Measurements from ENCODE around the gene PZP.

The PZP gene

DNA sequence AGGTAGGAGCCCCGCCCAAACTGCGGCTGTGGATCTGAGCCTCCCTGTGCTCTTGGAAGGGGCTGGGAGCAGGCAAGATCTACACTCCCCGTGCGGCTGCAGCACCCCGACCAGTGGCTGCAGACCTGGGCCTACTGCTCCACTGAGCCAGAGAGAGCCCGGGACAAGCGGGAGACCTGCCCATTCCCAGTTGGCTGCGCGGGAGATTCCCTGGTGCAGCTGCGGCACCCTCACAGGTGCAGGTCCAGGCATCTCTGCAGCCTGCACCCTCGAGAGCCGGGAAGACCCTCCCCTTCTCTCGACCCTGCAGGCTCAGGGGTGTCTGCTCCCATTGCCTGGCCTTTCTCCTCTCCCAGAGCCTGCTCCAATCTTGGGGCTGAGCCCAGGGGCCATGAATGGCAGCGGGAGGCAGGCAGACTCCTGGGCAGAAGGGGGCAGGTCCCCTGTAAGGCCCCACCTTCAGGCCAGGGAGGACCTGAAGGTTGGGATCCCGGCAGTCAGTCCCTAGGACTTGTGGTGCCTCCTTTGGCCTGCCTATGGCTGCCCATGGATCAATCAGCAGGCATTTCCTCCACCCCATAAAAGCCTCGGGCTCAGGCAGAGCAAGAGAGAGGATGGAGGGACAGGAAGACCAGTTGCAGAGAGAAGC lies 83.7 kb downstream of the PZP start:
- no peak for DNase-seq (ENCODE audit: low read depth)

- DNase-seq (ENCODE audit: low read depth), result no peak
These were observed 84.3 kb downstream of the PZP start for GRCh38 chr12:9123781-9124382.

GRCh38 chr12:9122091-9122609 lies 86.0 kb downstream of the PZP start:
- DNase-seq (ENCODE audit: low read depth), result no peak

DNA sequence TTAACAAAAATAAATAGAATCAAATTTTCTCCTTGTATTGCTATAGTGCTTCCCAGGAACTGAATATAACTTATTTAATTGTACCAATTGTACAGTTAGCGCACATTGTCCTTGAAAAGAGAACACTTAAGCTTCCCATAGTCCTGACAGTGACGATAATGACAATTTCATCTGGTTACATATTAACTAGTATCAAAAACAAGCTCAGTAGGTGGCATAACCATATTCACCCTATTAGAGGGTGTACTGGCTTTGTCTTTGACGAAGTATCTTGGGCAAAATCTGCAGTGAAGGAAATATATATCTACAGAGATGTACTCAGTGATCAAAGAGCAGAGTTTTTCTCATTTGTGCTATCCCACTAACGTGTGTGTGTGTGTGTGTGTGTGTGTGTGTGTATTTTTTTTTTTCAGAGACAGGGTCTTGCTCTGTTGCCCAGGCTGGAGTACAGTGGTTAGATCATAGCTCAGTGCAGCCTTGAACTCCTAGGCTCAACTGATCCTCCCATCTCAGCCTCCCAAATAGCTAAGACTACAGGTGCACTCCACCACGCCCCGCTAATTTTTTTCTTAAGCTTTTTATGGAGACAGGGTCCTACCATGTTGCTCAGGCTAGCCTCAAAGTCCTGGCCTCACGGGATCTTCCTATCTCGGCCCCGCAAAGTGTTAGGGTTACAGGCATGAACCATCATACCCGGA lies 87.6 kb downstream of the PZP start:
- no peak for DNase-seq (ENCODE audit: low read depth)

DNA sequence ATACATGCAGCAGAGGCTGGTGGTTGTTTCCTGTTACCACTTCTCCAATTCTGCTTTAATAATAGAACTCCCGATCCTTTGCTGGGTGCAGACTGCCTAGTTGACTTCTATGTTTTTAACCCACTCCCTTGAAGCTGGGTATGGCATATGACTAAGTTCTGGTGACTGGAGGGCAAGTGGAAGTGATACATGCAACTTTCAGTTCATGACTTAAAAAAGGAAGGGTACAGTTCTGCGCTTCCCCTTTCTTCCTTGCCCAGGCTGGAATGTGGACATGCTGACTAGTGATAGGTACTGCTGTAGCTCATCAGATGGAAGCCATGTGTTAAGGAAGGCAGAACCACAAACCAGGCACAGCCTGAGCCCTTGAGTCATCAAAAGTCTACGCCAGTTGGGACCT lies 90.0 kb downstream of the PZP start:
- no peak for DNase-seq (ENCODE audit: low read depth)

DNA sequence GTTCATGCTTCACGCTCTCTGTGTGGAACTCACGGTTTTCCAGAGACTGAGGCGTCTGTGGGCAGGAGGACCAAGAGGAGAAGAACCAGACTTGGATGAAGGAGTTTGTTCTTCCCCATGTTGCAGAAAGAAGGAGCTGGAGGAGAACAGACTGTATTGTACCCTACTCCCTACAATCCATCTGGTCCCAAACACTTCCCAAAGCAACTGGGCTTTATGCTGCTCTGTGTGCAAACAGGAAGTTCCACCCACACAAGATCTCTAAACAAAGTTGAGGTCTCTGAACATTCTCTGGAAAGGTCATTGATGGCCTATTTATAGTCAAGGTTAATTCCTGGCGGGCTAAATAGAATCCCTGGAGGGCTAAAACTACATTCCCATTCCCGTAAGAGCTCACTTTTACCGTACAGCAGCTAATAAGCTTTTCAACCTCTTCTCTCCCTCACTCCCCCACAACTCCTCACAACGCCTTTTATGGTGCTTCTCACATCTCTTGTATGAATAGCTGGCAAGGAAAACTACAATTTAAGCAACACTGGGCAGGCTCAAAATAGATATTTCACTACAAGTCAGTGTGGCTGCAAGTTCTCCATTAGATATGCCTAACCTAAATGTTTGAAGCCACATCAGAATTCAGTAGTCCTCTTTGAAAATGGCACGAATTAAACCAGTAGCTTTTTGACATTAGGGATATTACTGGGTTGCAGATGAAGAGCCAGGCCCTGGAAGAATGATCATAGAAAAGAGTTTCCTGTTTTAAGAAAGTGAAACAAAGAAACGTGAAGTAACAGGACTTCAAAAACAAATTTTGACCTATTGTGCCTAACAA lies 92.2 kb downstream of the PZP start, which contains the start of gene A2M:
A2M (minus strand) TSS at position 189 of the 829 bp plus-strand sequence; CDS start at position 119, 70 bp downstream.
- no peak for DNase-seq (ENCODE audit: low read depth)

GRCh38 chr12:9114946-9115345 lies 93.2 kb downstream of the PZP start:
- no peak for DNase-seq (ENCODE audit: low read depth)

- DNase-seq (ENCODE audit: low read depth), result no peak
These were observed 94.2 kb downstream of the PZP start for GRCh38 chr12:9113987-9114309.

DNA sequence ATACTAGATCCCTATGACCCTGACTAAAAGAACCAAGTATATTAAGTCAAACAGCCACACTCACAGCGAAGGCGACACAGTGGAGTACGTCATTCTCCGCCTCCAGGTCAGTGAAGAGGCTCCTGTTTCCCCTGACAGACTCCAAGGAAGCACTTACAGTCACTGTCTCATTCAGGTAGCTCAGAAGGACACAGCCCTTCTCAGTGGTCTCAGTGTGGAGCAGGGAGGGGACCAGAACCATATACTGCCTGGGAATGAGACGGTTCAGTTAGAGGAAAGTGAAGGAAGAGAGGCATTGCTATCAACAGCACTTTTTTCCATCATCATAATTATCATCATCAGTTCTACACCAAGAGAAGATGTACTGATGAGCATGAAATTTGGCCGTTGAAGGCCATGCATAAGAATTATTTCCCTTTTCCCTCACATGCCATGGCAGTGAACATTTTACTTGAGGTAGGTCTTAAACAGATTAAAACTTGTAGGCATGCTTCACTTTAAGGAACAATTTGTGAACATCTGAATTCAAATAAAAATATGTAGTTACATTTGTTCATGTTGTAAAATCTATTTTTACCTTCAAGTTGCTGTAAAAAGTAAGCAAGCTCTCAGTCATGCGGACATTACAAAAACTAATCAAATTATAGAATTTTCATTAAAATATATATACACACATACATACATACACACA lies 94.8 kb downstream of the PZP start:
- no peak for DNase-seq (ENCODE audit: low read depth)

DNA sequence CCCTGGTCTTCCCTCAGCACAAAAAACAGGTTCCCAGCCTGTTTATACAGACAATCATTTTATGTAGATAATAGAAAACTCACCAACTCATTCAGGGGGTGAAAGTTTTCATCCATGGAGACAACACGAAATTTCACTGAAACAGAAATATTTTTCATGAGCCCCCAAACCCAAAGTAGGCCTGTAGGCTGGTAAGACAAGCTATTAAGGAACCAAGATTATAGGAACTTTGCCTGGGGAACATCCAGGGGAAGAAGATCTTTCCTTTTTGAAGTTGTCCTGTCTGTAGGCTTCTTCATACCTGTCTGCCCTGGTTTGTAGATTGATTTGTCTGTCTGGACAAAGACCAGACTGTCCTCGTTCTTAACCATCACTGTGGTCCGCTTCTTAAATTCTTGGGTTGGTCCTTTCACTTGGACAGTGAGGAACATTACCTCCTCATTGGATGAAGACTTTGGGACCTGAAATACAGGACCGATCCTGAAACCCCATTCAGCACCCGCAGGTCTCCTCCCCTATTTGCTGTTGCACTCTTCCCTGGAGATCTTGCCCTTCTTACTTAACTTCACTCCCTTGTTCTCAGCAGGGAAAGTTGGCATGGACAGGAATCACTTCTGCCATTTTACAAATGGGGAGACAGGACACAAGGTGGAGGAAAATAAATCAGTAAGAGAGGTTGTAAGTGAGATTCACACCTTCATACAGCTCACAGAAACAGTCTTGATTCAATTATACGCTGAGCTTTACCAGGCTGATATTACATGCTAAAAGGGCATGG lies 95.9 kb downstream of the PZP start:
- DNase-seq (ENCODE audit: low read depth), result no peak

DNA sequence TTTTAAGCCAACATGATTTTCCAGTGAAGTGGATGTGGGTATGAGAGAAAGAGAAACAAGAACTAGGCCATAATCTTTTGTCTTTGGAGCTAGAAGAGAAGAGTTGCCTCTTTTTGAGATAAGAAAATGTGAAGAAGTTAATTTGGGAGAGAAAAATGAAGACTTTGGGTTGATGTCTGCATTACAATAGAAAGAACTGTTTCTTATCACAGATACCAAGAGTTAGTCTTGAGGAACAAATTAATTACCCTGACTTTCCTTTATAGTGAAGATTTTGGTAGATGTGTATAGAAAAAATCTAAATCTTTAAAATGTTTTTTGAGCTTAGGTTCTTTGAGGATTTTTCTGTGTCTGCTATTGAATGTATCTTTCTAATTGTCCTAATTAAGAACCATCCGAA lies 96.7 kb downstream of the PZP start:
- DNase-seq (ENCODE audit: low read depth), result no peak

- no peak for DNase-seq (ENCODE audit: low read depth)
These were observed 98.3 kb downstream of the PZP start for GRCh38 chr12:9109737-9110491.

DNA sequence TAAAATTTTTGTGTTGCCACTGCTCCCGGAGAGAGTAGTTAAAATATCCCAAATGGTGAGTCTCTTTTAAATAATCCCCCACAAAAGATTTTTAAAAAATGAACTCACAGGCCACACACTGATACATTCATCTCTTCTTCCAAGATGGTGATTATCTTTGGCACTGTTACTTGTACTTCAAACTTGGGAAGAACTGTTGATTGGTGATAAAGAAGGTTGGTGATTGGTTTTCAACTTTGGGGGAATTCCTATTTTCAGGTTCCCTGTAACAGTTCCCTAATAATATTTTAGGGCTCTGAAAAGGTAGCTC lies 99.0 kb downstream of the PZP start:
- DNase-seq (ENCODE audit: low read depth), result no peak

DNA sequence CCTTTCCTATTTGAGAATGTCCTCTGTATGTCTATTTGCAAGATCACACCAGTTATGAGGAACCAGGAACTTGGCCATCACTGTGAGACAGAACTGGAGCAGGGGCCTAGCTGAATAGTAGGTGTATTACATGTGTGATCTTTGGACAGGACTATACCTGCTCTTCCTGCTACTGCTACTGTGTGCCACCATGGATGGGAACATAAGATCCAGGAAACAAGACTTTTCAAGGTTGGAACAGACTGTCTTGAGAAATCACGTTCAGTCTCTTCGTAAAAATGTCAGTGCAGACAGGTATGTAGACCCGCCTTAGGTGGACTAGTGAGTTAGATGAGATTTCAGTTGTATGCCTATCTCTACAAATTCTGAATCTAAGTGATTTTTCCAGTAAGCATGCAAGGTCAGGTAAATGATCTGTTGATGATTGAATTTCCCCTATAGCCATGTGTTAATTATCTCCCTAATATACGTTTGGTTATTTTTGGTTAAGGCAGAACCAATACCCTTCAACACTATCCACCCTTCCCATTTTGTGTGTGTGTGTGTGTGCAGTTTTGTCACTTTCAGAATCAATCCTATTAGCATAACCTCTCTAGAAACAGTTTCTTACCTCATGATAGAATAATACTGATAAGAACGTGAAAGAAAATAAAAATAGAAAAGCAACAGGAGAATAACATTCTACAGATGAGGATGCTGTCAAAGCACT lies 99.5 kb downstream of the PZP start:
- DNase-seq (ENCODE audit: low read depth), result no peak

GRCh38 chr12:9107542-9107873 lies 100.7 kb downstream of the PZP start:
- DNase-seq (ENCODE audit: low read depth), result no peak

DNA sequence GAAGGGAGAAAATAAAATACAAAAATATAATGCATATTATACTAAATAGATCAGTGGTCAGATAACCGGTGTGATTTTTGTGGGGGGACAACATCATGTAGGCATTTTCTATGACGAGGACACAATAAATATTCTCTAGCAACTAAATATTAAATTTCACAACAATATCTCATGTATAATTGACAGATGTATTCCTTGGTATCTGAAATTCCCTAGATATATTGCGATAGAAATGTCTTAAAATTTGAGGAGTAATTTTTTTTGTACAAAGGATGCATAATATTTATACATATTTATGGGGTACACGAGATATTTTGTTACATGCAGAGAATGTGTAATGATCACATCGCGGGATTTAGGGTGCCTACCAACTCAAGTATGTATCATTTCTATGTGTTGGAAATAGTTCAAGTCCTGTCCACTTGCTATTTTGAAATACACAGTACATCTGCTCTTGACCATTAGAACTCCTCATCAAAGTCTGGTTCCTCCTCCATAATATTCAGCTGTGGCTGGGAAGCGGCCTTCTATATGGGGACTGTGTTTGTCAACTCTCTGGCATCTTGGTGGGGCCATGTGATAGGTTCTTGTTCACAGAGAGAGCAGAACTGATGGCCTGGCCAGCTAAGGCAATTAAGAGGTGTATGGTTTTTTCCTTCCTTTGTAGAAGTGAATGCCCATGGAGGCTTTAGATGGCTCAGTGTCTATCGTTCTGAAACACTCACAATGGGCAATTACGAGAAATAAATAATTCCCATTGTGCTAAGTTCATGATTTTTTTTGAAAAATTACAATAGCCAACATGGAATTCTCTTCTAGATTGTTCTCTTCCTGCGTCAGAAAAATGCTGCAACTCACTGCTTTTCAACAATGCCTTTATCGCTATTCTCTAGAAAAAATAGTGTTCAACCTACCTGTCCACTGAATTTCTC lies 101.3 kb downstream of the PZP start:
- no peak for DNase-seq (ENCODE audit: low read depth)

DNA sequence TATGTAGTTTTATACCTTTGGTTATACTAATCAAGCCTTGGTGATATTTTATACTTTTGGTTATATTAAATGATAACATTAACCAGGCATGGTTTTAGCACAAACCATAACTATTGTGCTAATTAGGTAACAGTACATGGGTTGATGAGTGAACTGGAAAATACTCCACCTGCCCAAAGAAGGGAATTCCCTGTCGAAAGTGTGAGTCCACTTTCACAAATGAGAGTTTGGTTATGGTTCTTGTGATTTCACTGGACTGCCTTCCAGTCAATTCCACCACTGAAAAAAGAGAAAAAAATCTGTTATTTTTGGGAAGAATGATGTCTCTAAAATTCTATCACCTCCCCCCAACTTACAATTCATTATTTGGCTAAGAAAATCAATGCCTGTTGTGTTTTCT lies 102.1 kb downstream of the PZP start:
- no peak for DNase-seq (ENCODE audit: low read depth)

- DNase-seq (ENCODE audit: low read depth), result no peak
These were observed 103.3 kb downstream of the PZP start for GRCh38 chr12:9104767-9105423.

Data from stimulated activated CD8-positive, alpha-beta memory T cell treated with anti-CD3 and anti-CD28 coated beads, Interleukin-12 subunit alpha, Interleukin-12 subunit beta, amount 100 ng/mL, for 4 hours (primary cell).